ENCODE data around the gene PRSS22. TPM values are rescaled to one million over a fixed set of nuclear protein-coding genes. Genes with fewer than 3 reads are reported as not detected.

PRSS22 gene
- total and polyA plus RNA-seq, 10 of the 15 experiments (the other 5 are each of a cell fraction or from before 2014, with no cell fraction given) = not detected

DNA sequence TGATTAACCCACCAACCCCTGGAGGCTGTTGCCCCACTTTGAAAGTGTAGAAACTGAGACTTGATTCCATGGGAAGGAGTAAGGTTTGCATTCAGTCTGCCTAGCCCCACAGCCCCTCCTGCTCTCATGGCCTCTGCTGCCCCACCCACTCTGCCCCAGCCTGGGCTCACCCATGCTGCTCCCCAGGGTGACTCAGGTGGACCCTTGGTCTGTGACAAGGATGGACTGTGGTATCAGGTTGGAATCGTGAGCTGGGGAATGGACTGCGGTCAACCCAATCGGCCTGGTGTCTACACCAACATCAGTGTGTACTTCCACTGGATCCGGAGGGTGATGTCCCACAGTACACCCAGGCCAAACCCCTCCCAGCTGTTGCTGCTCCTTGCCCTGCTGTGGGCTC lies 53.2 kb downstream of the PRSS22 start (continued):
- TF ChIP-seq, protein P1, sequence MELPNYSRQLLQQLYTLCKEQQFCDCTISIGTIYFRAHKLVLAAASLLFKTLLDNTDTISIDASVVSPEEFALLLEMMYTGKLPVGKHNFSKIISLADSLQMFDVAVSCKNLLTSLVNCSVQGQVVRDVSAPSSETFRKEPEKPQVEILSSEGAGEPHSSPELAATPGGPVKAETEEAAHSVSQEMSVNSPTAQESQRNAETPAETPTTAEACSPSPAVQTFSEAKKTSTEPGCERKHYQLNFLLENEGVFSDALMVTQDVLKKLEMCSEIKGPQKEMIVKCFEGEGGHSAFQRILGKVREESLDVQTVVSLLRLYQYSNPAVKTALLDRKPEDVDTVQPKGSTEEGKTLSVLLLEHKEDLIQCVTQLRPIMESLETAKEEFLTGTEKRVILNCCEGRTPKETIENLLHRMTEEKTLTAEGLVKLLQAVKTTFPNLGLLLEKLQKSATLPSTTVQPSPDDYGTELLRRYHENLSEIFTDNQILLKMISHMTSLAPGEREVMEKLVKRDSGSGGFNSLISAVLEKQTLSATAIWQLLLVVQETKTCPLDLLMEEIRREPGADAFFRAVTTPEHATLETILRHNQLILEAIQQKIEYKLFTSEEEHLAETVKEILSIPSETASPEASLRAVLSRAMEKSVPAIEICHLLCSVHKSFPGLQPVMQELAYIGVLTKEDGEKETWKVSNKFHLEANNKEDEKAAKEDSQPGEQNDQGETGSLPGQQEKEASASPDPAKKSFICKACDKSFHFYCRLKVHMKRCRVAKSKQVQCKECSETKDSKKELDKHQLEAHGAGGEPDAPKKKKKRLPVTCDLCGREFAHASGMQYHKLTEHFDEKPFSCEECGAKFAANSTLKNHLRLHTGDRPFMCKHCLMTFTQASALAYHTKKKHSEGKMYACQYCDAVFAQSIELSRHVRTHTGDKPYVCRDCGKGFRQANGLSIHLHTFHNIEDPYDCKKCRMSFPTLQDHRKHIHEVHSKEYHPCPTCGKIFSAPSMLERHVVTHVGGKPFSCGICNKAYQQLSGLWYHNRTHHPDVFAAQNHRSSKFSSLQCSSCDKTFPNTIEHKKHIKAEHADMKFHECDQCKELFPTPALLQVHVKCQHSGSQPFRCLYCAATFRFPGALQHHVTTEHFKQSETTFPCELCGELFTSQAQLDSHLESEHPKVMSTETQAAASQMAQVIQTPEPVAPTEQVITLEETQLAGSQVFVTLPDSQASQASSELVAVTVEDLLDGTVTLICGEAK (IDR thresholded peaks at IDR 0.05; ENCODE audit: borderline replicate concordance) = no peak

DNA sequence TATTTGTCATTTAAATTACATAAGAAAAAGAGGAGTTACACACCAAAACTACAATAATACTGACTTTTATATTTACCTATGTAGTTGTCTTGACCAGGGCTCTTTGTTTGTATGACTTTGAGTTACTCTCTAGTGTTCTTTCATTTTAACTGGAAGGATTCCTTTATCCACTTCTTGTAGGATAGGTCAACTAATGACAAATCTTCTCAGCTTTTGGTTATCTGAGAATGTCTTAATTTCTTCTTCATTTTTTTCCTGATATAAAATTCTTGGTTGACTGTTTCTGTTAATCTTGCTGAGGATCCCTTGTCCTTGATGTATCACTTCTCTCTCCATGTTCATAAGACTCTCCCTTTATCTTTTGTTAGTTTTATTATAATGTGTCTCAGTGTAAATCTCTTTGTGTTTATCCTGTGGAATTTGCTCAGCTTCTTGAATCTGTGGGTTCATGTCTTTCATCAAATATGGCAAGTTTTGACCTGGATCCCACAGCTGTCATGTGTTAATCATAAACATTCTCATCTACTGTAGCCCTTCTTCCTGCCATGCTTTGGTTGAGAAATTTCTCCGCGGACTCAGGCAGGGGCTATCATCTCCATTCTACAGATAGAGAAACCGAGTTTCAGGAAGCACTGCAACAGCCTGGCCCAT lies 54.3 kb downstream of the PRSS22 start:
- no TSS peak for BruUV-seq (replicated peaks)
- FAIRE-seq = no peak

More for the DNA sequence above, 54.3 kb downstream of the PRSS22 start:
- Histone ChIP-seq H2AFZ (ENCODE audit: control insufficient read depth, low read depth, low read length) (no peak overlapping the region), H3K9ac (ENCODE audit: control insufficient read depth, insufficient read depth, low read length) (no peak overlapping the region), H3K36me3 (ENCODE audit: control insufficient read depth in 2 of 2, insufficient read depth in 2 of 2, low read length in 1 of 2) (no peaks in the 10 kb centered on the region), H3K27ac (ENCODE audit: control insufficient read depth, insufficient read depth) (no peak overlapping the region), H3K4me3 (no peak overlapping the region), H3K9me3 (replicated peaks; ENCODE audit: control insufficient read depth, insufficient read depth, low read length) (no peaks in the 10 kb centered on the region), H3K4me2 (ENCODE audit: control insufficient read depth, insufficient read depth) (no peak overlapping the region), H4K20me1 (ENCODE audit: control insufficient read depth, insufficient read depth) (no peaks in the 10 kb centered on the region), H3K4me1 (ENCODE audit: control insufficient read depth, insufficient read depth, low read length) (no peaks in the 10 kb centered on the region), H3K79me2 (ENCODE audit: control insufficient read depth, insufficient read depth, low read length) (no peaks in the 10 kb centered on the region), H3K27me3 (replicated peaks in 1 of 2; ENCODE audit: control insufficient read depth in 2 of 2, insufficient read depth in 2 of 2, low read length in 1 of 2) (peaks cover 0 to 1% of the 10 kb centered on the region in 2 experiments; a peak in 1 of 4 replicates)
- RAD21 ChIA-PET (ENCODE audit: unreplicated experiment) = no interaction called here
- in situ Hi-C loops (cut with MboI) (no loop called here), intact Hi-C loops (cut with micrococcal nuclease; ENCODE audit: unreplicated experiment) (loop anchor here (10.0 kb wide), 1 partner anchor 51 kb away; the partner anchor contains the start of gene PRSS22)
- CTCF ChIA-PET = no interaction called here
- ATAC-seq = no peak
- WGBS (ENCODE audit: insufficient coverage, insufficient replicate concordance, low lambda C conversion rate, missing lambda C conversion rate) = 30% methylated on average over 3 of the region's 3 CpGs
- TF ChIP-seq, protein P2, sequence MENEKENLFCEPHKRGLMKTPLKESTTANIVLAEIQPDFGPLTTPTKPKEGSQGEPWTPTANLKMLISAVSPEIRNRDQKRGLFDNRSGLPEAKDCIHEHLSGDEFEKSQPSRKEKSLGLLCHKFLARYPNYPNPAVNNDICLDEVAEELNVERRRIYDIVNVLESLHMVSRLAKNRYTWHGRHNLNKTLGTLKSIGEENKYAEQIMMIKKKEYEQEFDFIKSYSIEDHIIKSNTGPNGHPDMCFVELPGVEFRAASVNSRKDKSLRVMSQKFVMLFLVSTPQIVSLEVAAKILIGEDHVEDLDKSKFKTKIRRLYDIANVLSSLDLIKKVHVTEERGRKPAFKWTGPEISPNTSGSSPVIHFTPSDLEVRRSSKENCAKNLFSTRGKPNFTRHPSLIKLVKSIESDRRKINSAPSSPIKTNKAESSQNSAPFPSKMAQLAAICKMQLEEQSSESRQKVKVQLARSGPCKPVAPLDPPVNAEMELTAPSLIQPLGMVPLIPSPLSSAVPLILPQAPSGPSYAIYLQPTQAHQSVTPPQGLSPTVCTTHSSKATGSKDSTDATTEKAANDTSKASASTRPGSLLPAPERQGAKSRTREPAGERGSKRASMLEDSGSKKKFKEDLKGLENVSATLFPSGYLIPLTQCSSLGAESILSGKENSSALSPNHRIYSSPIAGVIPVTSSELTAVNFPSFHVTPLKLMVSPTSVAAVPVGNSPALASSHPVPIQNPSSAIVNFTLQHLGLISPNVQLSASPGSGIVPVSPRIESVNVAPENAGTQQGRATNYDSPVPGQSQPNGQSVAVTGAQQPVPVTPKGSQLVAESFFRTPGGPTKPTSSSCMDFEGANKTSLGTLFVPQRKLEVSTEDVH (IDR thresholded peaks at IDR 0.05; ENCODE audit: low read depth, partially characterized antibody) = no peak
- TF ChIP-seq FOXK2 (IDR thresholded peaks at IDR 0.05) (no peak), TCF3 (IDR thresholded peaks at IDR 0.05; ENCODE audit: borderline replicate concordance, insufficient read depth, low read depth, low read length) (no peak), STAT1 (conservative IDR thresholded peaks at IDR 0.05) (no peak), MXI1 (IDR thresholded peaks at IDR 0.05; ENCODE audit: low read depth, low read length) (no peak), EGR1 (IDR thresholded peaks at IDR 0.05; ENCODE audit: borderline replicate concordance in 1 of 2, low read depth in 2 of 2, low read length in 2 of 2) (no peak), JUNB (IDR thresholded peaks at IDR 0.05) (no peak), PAX5 (IDR thresholded peaks at IDR 0.05; ENCODE audit: borderline replicate concordance, low read depth, low read length) (no peak), SREBF1 (IDR thresholded peaks at IDR 0.05; ENCODE audit: low read length) (no peak)
- DNase-seq (ENCODE audit: low read depth, low spot score) = no peak
- POLR2A ChIA-PET = no interaction called here
- SMC1A ChIA-PET (ENCODE audit: uncharacterized antibody, unreplicated experiment) = no interaction called here

All from GM12878 (cell line).